H1 (cell line): ENCODE data around the gene PLA2G4D.

Experiments used
- CTCF ChIP-seq, 3 experiments: IDR thresholded peaks; 1 replicate in 2 of 3; 2 replicates in 1 of 3; pipeline versions ENCODE4 v1.5.1 to v1.6.1; 2011; ENCODE audit warnings: low read length in 3 of 3, mild to moderate bottlenecking in 3 of 3, inconsistent platforms in 2 of 3, low read depth in 1 of 3, moderate library complexity in 1 of 3; ENCODE audit not compliant: insufficient read depth in 1 of 3; ENCODE audit errors: control extremely low read depth in 1 of 3
- JUN ChIP-seq: IDR thresholded peaks from 2 replicates; pipeline ENCODE4 v1.6.1; 2011; ENCODE audit warnings: low read depth, mild to moderate bottlenecking, improper control_type of control experiment, low read length
- MAFK ChIP-seq: IDR thresholded peaks from 2 replicates; pipeline ENCODE4 v1.6.1; 2012; ENCODE audit warnings: low read depth, mild to moderate bottlenecking, improper control_type of control experiment, low read length
- SP1 ChIP-seq: IDR thresholded peaks from 2 replicates; pipeline ENCODE4 v1.6.1; 2011; ENCODE audit warnings: low read depth, low read length
- SRF ChIP-seq: IDR thresholded peaks from 2 replicates; pipeline ENCODE4 v1.6.1; 2011; ENCODE audit warnings: mild to moderate bottlenecking, low read depth, low read length, moderate library complexity

GRCh38 chr15:42128476-42128875 is 34.1 kb upstream of the PLA2G4D start:
- TF ChIP-seq SRF: no peak
- no peak for TF ChIP-seq CTCF (IDR thresholded peaks at IDR 0.05; ENCODE audit: control extremely low read depth in 1 of 3, insufficient read depth in 1 of 3, low read depth in 1 of 3, low read length in 3 of 3)
- no peak for TF ChIP-seq MAFK
- TF ChIP-seq JUN: no peak
- no peak for TF ChIP-seq SP1
